ENCODE results near the gene INTS3. TPM values are rescaled to one million over a fixed set of nuclear protein-coding genes. Genes with fewer than 3 reads are reported as not detected.

Gene INTS3
- total and polyA plus RNA-seq, 5 donors, result 26.4 to 41.8 (median 33.2) TPM

GRCh38 chr1:153792631-153793041 is 64.8 kb downstream of the INTS3 start:
- 95% methylated on average over 11 of the region's 11 CpGs for WGBS
- Histone ChIP-seq H3K27me3 (ENCODE audit: control insufficient read depth, insufficient read depth) (no peaks in the 10 kb centered on the region), H3K9me3 (ENCODE audit: control insufficient read depth, low read length) (no peaks in the 10 kb centered on the region), H3K27ac (ENCODE audit: low read length) (no peak overlapping the region), H3K4me3 (ENCODE audit: low read length) (no peak overlapping the region), H3K4me1 (ENCODE audit: control insufficient read depth, insufficient read depth, low read length) (peaks cover 4% of the 10 kb centered on the region)
- ATAC-seq (no peak), DNase-seq (no peak)
- intact Hi-C loops (cut with DNase I), result loop anchor here in 2 of 4 donors (10.0 kb wide), 2 partner anchors 132 to 192 kb away; partner anchors contain the start of genes GATAD2B (in 1 of the 2) and RAB13 (in 1 of the 2)

GRCh38 chr1:153793261-153793972 is 65.6 kb downstream of the INTS3 start:
- ATAC-seq (no peak), DNase-seq (no peak)
- H3K4me3 ChIP-seq (ENCODE audit: low read length), result no peak overlapping the region
- no peaks in the 10 kb centered on the region for H3K9me3 ChIP-seq (ENCODE audit: control insufficient read depth, low read length)
- no peaks in the 10 kb centered on the region for H3K27me3 ChIP-seq (ENCODE audit: control insufficient read depth, insufficient read depth)
- intact Hi-C loops (cut with DNase I), result loop anchor here in 2 of 4 donors (10.0 kb wide), 2 partner anchors 131 to 191 kb away; partner anchors contain the start of genes GATAD2B (in 1 of the 2) and RAB13 (in 1 of the 2)
- 80% methylated on average over 9 of the region's 9 CpGs for WGBS
- no peak overlapping the region for H3K27ac ChIP-seq (ENCODE audit: low read length)
- H3K4me1 ChIP-seq (ENCODE audit: control insufficient read depth, insufficient read depth, low read length), result peaks cover 4% of the 10 kb centered on the region

GRCh38 chr1:153793973-153794615 is 66.2 kb downstream of the INTS3 start:
- Histone ChIP-seq H3K4me1 (ENCODE audit: control insufficient read depth, insufficient read depth, low read length) (peaks cover 4% of the 10 kb centered on the region), H3K9me3 (ENCODE audit: control insufficient read depth, low read length) (no peaks in the 10 kb centered on the region), H3K27me3 (ENCODE audit: control insufficient read depth, insufficient read depth) (no peaks in the 10 kb centered on the region), H3K4me3 (ENCODE audit: low read length) (no peak overlapping the region), H3K27ac (ENCODE audit: low read length) (no peak overlapping the region)
- intact Hi-C loops (cut with DNase I), result loop anchor here in 2 of 4 donors (10.0 kb wide), 2 partner anchors 131 to 191 kb away; partner anchors contain the start of genes GATAD2B (in 1 of the 2) and RAB13 (in 1 of the 2)
- ATAC-seq (no peak), DNase-seq (no peak)
- 83% methylated on average over 12 of the region's 12 CpGs for whole genome bisulfite sequencing

GRCh38 chr1:153794624-153795329 is 66.9 kb downstream of the INTS3 start:
- Histone ChIP-seq H3K27me3 (ENCODE audit: control insufficient read depth, insufficient read depth) (no peaks in the 10 kb centered on the region), H3K27ac (ENCODE audit: low read length) (no peak overlapping the region), H3K9me3 (ENCODE audit: control insufficient read depth, low read length) (no peaks in the 10 kb centered on the region), H3K4me3 (ENCODE audit: low read length) (no peak overlapping the region), H3K4me1 (ENCODE audit: control insufficient read depth, insufficient read depth, low read length) (peaks cover 3% of the 10 kb centered on the region)
- ATAC-seq, result no peak
- intact Hi-C loops (cut with DNase I), result loop anchor here in 3 of 4 donors (5.0 to 10.0 kb wide), 3 partner anchors 130 to 193 kb away; partner anchors contain the start of genes RAB13 (in 2 of the 3) and GATAD2B (in 1 of the 3)
- WGBS, result 60% methylated on average over 14 of the region's 14 CpGs
- DNase-seq, result peak in 2 of 3 donors; percentile 61 to 73

- no peaks in the 10 kb centered on the region for H3K27me3 ChIP-seq (ENCODE audit: control insufficient read depth, insufficient read depth)
- DNase-seq (peak in 1 of 3 donors; percentile 62), ATAC-seq (no peak)
- no peak overlapping the region for H3K27ac ChIP-seq (ENCODE audit: low read length)
- H3K4me3 ChIP-seq (ENCODE audit: low read length), result no peak overlapping the region
- intact Hi-C loops (cut with DNase I), result loop anchor here in 3 of 4 donors (5.0 to 10.0 kb wide), 3 partner anchors 129 to 192 kb away; partner anchors contain the start of genes RAB13 (in 2 of the 3) and GATAD2B (in 1 of the 3)
- WGBS, result 79% methylated on average over 18 of the region's 18 CpGs
- no peaks in the 10 kb centered on the region for H3K4me1 ChIP-seq (ENCODE audit: control insufficient read depth, insufficient read depth, low read length)
- H3K9me3 ChIP-seq (ENCODE audit: control insufficient read depth, low read length), result no peaks in the 10 kb centered on the region
Observed at GRCh38 chr1:153795330-153795837, 67.5 kb downstream of the INTS3 start.

GRCh38 chr1:153795934-153796785 is 68.3 kb downstream of the INTS3 start:
- DNase-seq, result peak in 1 of 3 donors; percentile 32
- H3K27me3 ChIP-seq (ENCODE audit: control insufficient read depth, insufficient read depth), result no peaks in the 10 kb centered on the region
- WGBS, result 89% methylated on average over 9 of the region's 9 CpGs
- no peaks in the 10 kb centered on the region for H3K4me1 ChIP-seq (ENCODE audit: control insufficient read depth, insufficient read depth, low read length)
- ATAC-seq, result no peak
- intact Hi-C loops (cut with DNase I), result loop anchor here (2.0 to 10.0 kb wide), 4 partner anchors 129 to 191 kb away; partner anchors contain the start of genes RAB13 (in 4 of the 4) and GATAD2B (in 1 of the 4)
- H3K27ac ChIP-seq (ENCODE audit: low read length), result no peak overlapping the region
- H3K9me3 ChIP-seq (ENCODE audit: control insufficient read depth, low read length), result no peaks in the 10 kb centered on the region
- H3K4me3 ChIP-seq (ENCODE audit: low read length), result no peak overlapping the region

GRCh38 chr1:153796786-153797659 is 69.2 kb downstream of the INTS3 start:
- Histone ChIP-seq H3K9me3 (ENCODE audit: control insufficient read depth, low read length) (no peaks in the 10 kb centered on the region), H3K27ac (ENCODE audit: low read length) (no peak overlapping the region), H3K27me3 (ENCODE audit: control insufficient read depth, insufficient read depth) (no peaks in the 10 kb centered on the region), H3K4me1 (ENCODE audit: control insufficient read depth, insufficient read depth, low read length) (no peaks in the 10 kb centered on the region), H3K4me3 (ENCODE audit: low read length) (no peak overlapping the region)
- peak; percentile 75 to 91 (median 79) for DNase-seq
- intact Hi-C loops (cut with DNase I), result loop anchor here (2.0 to 10.0 kb wide), 4 partner anchors 128 to 190 kb away; partner anchors contain the start of genes RAB13 (in 4 of the 4) and GATAD2B (in 1 of the 4)
- ATAC-seq, result peak; percentile 43 to 47
- WGBS, result 60% methylated on average over 26 of the region's 26 CpGs

GRCh38 chr1:153798468-153798780 is 70.6 kb downstream of the INTS3 start:
- Histone ChIP-seq H3K4me1 (ENCODE audit: control insufficient read depth, insufficient read depth, low read length) (peaks cover under 1% of the 10 kb centered on the region), H3K27ac (ENCODE audit: low read length) (no peak overlapping the region), H3K27me3 (ENCODE audit: control insufficient read depth, insufficient read depth) (no peaks in the 10 kb centered on the region), H3K4me3 (ENCODE audit: low read length) (no peak overlapping the region), H3K9me3 (ENCODE audit: control insufficient read depth, low read length) (no peaks in the 10 kb centered on the region)
- intact Hi-C loops (cut with DNase I), result loop anchor here in 3 of 4 donors (5.0 to 10.0 kb wide), 3 partner anchors 126 to 189 kb away; partner anchors contain the start of genes RAB13 (in 2 of the 3) and GATAD2B (in 1 of the 3)
- WGBS, result 71% methylated on average over 3 of the region's 3 CpGs
- DNase-seq, result peak in 1 of 3 donors; percentile 15
- ATAC-seq, result no peak

- ATAC-seq (no peak), DNase-seq (no peak)
- H3K4me3 ChIP-seq (ENCODE audit: low read length), result no peak overlapping the region
- no peaks in the 10 kb centered on the region for H3K9me3 ChIP-seq (ENCODE audit: control insufficient read depth, low read length)
- H3K27ac ChIP-seq (ENCODE audit: low read length), result no peak overlapping the region
- H3K4me1 ChIP-seq (ENCODE audit: control insufficient read depth, insufficient read depth, low read length), result peaks cover 4% of the 10 kb centered on the region
- intact Hi-C loops (cut with DNase I), result loop anchor here in 3 of 4 donors (5.0 to 10.0 kb wide), 3 partner anchors 126 to 188 kb away; partner anchors contain the start of genes RAB13 (in 2 of the 3) and GATAD2B (in 1 of the 3)
- 89% methylated on average over 4 of the region's 4 CpGs for WGBS
- no peaks in the 10 kb centered on the region for H3K27me3 ChIP-seq (ENCODE audit: control insufficient read depth, insufficient read depth)
Observed at GRCh38 chr1:153799016-153799415, 71.2 kb downstream of the INTS3 start.

Data from right cardiac atrium (tissue), 5 donors.